Keratinocyte (primary cell): ENCODE measurements around the gene CPTP. TPM values are rescaled to one million over a fixed set of nuclear protein-coding genes. Genes with fewer than 3 reads are reported as not detected.

Experiments
- DNase-seq: peaks from one replicate; pipeline ENCODE4 v3.0.0-alpha.2; 2011; ENCODE audit warnings: low read depth, missing footprints, low spot score
- FAIRE-seq: peaks from 2 replicates; lab custom pipeline; 2011; peaks lifted over from hg19 to GRCh38; lab: Jason Lieb, UNC
- H2AFZ ChIP-seq: 2 replicates; pipeline ENCODE4 v1.6.0; 2012; ENCODE audit warnings: low read length, control low read depth, inconsistent platforms; ENCODE audit not compliant: control insufficient read depth
- H3K27ac ChIP-seq: 2 replicates; pipeline ENCODE4 v1.5.1; 2011; ENCODE audit warnings: low read length; ENCODE audit not compliant: control insufficient read depth, insufficient read depth
- H3K27me3 ChIP-seq: 3 replicates; pipeline ENCODE4 v1.6.0; 2011; ENCODE audit warnings: low read length; ENCODE audit not compliant: control insufficient read depth, insufficient read depth; ENCODE audit errors: extremely low read depth
- H3K36me3 ChIP-seq, 2 experiments: 2 replicates in 1 of 2; 3 replicates in 1 of 2; pipeline ENCODE4 v1.5.1; 2011; ENCODE audit warnings: low read length in 2 of 2, mild to moderate bottlenecking in 1 of 2; ENCODE audit not compliant: control insufficient read depth in 2 of 2, insufficient read depth in 2 of 2; ENCODE audit errors: extremely low read depth in 1 of 2
- H3K4me1 ChIP-seq: 3 replicates; pipeline ENCODE4 v1.5.1; 2011; ENCODE audit warnings: low read length; ENCODE audit not compliant: control insufficient read depth, insufficient read depth; ENCODE audit errors: extremely low read depth
- H3K4me2 ChIP-seq: 3 replicates; pipeline ENCODE4 v1.6.0; 2011; ENCODE audit warnings: low read depth, low read length; ENCODE audit not compliant: control insufficient read depth, insufficient read depth; ENCODE audit errors: extremely low read depth
- H3K4me3 ChIP-seq, 3 experiments: fragments of 200-600 bp in 1 of 3; sonication (generic) in 1 of 3; 2 replicates in 2 of 3; 3 replicates in 1 of 3; pipeline ENCODE4 v1.5.1; 2011 to 2016; ENCODE audit warnings: low read length in 3 of 3, mild to moderate bottlenecking in 3 of 3, control low read depth in 2 of 3, inconsistent platforms in 1 of 3, low read depth in 1 of 3, mixed read lengths in 1 of 3, mixed run types in 1 of 3, moderate library complexity in 1 of 3; ENCODE audit not compliant: control insufficient read depth in 2 of 3, insufficient read depth in 2 of 3; ENCODE audit errors: extremely low read depth in 1 of 3
- H3K79me2 ChIP-seq: 2 replicates; pipeline ENCODE4 v1.6.0; 2012; ENCODE audit warnings: low read length; ENCODE audit not compliant: control insufficient read depth, insufficient read depth
- H3K9ac ChIP-seq: 3 replicates; pipeline ENCODE4 v1.6.0; 2011; ENCODE audit warnings: low read length; ENCODE audit not compliant: control insufficient read depth, insufficient read depth; ENCODE audit errors: extremely low read depth
- H3K9me1 ChIP-seq: 3 replicates; pipeline ENCODE4 v1.6.0; 2011; ENCODE audit warnings: low read length; ENCODE audit not compliant: control insufficient read depth, insufficient read depth; ENCODE audit errors: extremely low read depth
- H3K9me3 ChIP-seq: 2 replicates; pipeline ENCODE4 v1.5.1; 2012; ENCODE audit warnings: low read depth, low read length; ENCODE audit not compliant: control insufficient read depth
- H4K20me1 ChIP-seq: 3 replicates; pipeline ENCODE4 v1.6.0; 2011; ENCODE audit warnings: low read length; ENCODE audit not compliant: control insufficient read depth, insufficient read depth; ENCODE audit errors: extremely low read depth
- EZH2 ChIP-seq: IDR thresholded peaks from one replicate; pipeline ENCODE4 v1.6.1; 2012; ENCODE audit warnings: inconsistent platforms, mild to moderate bottlenecking, low read length, moderate library complexity
- dilution Hi-C: fragments of 300-500 bp; cut with MboI; formaldehyde crosslinking; loops from one replicate; pipeline ENCODE4 v1.7.0; 2020; ENCODE audit warnings: low sequenced_read_pairs; ENCODE audit not compliant: extremely low pct_ligation_motif_present
- polyA plus RNA-seq, 5 experiments: library from polyadenylated mRNA; depleted of rRNA in 3 of 5; stranded (reverse) in 3 of 5; stranded (forward) in 1 of 5; unstranded in 1 of 5; fragments of >200 nt; gene quantifications; 1 replicate in 1 of 5; 2 replicates in 3 of 5; 3 replicates in 1 of 5; pipeline versions ENCODE4 v1.2.1 to v1.2.3, GENCODE V29; 2011 to 2012; ENCODE audit warnings: missing spikeins in 2 of 5, low read depth in 1 of 5, low replicate concordance in 1 of 5
- TF ChIP-seq, protein P1 (sequence below), 3 experiments: IDR thresholded peaks in 1 of 3; conservative IDR thresholded peaks in 1 of 3; optimal IDR thresholded peaks in 1 of 3; 2 replicates in 2 of 3; 3 replicates in 1 of 3; pipeline versions ENCODE3 to v1.5.1; 2011; ENCODE audit warnings: low read length in 3 of 3, mild to moderate bottlenecking in 3 of 3, moderate library complexity in 2 of 3, control low read depth in 1 of 3, inconsistent platforms in 1 of 3; ENCODE audit not compliant: insufficient read depth in 2 of 3; ENCODE audit errors: extremely low read depth in 1 of 3

Gene CPTP
- polyA plus RNA-seq, 1 donor (not counting 4 experiments of a cell fraction or from before 2014, with no cell fraction given): 5.8 TPM

DNA sequence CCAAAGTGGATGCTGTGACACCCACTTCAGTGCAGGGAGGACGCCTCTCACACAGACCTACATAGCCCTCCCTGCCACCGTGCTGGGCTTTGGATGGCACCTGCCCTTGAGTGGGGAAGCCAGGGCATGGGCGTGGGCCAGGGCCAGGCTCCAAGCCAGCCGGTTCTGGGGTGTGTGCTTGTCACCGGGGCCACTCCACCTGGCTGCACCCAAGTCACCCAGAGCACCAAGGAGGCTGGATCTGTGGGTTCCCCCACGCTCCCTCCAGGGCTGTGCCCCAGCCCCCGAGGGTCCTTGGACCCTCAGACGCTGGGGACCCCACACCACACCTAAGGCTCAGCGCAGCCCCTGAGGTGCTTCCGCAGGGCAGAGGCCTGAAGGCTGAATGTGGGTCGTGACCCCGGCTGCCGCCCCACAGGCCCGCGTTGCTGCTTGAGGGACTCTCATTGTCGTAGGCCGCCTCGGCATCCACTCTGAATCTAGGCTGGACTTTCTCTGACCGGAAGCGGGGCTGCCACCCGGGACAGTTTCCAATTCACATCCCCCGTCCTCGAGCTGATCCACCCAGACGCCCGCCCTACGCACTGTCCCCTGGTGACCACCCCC, 32.3 kb downstream of the CPTP start:
- TF ChIP-seq EZH2: no peak
- TF ChIP-seq, protein P1, sequence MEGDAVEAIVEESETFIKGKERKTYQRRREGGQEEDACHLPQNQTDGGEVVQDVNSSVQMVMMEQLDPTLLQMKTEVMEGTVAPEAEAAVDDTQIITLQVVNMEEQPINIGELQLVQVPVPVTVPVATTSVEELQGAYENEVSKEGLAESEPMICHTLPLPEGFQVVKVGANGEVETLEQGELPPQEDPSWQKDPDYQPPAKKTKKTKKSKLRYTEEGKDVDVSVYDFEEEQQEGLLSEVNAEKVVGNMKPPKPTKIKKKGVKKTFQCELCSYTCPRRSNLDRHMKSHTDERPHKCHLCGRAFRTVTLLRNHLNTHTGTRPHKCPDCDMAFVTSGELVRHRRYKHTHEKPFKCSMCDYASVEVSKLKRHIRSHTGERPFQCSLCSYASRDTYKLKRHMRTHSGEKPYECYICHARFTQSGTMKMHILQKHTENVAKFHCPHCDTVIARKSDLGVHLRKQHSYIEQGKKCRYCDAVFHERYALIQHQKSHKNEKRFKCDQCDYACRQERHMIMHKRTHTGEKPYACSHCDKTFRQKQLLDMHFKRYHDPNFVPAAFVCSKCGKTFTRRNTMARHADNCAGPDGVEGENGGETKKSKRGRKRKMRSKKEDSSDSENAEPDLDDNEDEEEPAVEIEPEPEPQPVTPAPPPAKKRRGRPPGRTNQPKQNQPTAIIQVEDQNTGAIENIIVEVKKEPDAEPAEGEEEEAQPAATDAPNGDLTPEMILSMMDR (optimal IDR thresholded peaks at IDR 0.05 in 1 of 3, IDR thresholded peaks at IDR 0.05 in 1 of 3, conservative IDR thresholded peaks at IDR 0.05 in 1 of 3; ENCODE audit: extremely low read depth in 1 of 3, insufficient read depth in 2 of 3, low read length in 3 of 3): no peak
- Histone ChIP-seq H3K9me3 (no peaks in the 10 kb centered on the region), H3K36me3 (no peaks in the 10 kb centered on the region), H3K9ac (no peak overlapping the region), H4K20me1 (no peaks in the 10 kb centered on the region), H3K4me1 (peaks cover 21% of the 10 kb centered on the region), H3K79me2 (no peaks in the 10 kb centered on the region), H3K4me3 (no peak overlapping the region), H3K27ac (no peak overlapping the region), H3K27me3 (peaks cover 8% of the 10 kb centered on the region), H3K4me2 (no peak overlapping the region), H2AFZ (no peak overlapping the region), H3K9me1 (no peaks in the 10 kb centered on the region)
- FAIRE-seq: no peak
- dilution Hi-C loops: no loop called here
- no peak for DNase-seq

DNA sequence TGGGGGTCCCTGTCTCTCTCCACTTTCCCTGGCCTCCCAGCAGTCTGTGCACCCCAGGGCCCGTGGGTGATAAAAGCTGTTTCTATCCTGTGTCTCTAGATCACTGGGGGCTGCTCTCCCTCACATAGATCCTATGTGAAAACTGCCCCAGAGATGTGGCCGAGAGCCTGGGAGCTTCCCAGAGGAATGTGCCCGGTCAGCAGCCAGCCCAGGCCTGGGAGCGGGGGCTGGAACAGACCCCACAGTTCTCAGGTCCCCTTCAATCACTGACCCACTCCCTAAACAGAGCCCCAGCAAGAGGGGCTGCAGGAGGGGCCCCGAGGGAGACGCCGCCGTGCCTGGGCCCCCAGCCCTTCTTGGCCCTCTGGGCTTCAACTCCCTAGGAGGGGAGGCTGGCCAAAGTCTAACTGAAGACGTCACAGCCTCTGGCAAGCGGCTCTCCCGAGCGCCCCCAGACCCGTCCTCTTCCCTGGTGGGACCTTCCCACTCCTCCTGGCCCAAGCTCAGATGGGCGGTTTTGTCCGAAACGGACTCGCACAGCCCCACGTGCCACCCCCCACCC, 33.4 kb downstream of the CPTP start:
- Histone ChIP-seq H4K20me1 (no peaks in the 10 kb centered on the region), H3K27ac (no peak overlapping the region), H3K79me2 (no peaks in the 10 kb centered on the region), H3K9ac (no peak overlapping the region), H3K4me2 (no peak overlapping the region), H3K9me3 (no peaks in the 10 kb centered on the region), H3K27me3 (peaks cover 8% of the 10 kb centered on the region), H2AFZ (no peak overlapping the region), H3K4me3 (no peak overlapping the region), H3K9me1 (no peaks in the 10 kb centered on the region), H3K4me1 (peaks cover 19% of the 10 kb centered on the region), H3K36me3 (no peaks in the 10 kb centered on the region)
- FAIRE-seq (no peak), DNase-seq (no peak)
- no peak for TF ChIP-seq EZH2
- TF ChIP-seq, protein P1 (optimal IDR thresholded peaks at IDR 0.05 in 1 of 3, IDR thresholded peaks at IDR 0.05 in 1 of 3, conservative IDR thresholded peaks at IDR 0.05 in 1 of 3; ENCODE audit: extremely low read depth in 1 of 3, insufficient read depth in 2 of 3, low read length in 3 of 3): no peak
- dilution Hi-C loops: no loop called here
